GM19468 (cell line): Measurements from ENCODE around the gene PAFAH2.
A peak's percentile ranks its signal among the peaks of the same experiment; 100 is the strongest.

ENCODE experiments used
- ATAC-seq: cut with Tn5 transposase; IDR thresholded peaks from one replicate; pipeline ENCODE4 v1.9.1; 2021; ENCODE audit warnings: mild to moderate bottlenecking, moderate library complexity, moderate number of reproducible peaks; ENCODE audit not compliant: unreplicated experiment; ENCODE audit errors: extremely low read depth

Gene PAFAH2

GRCh38 chr1:25997828-25998761, at the start of gene PAFAH2:
Gene PAFAH2 (minus strand): TSS chr1:25998063. CDS start chr1:25990816, 7,247 bp downstream.
- ATAC-seq = peak; percentile 88

- no peak for ATAC-seq
Observed at GRCh38 chr1:26047278-26047874, 49.5 kb upstream of the PAFAH2 start.

GRCh38 chr1:26046246-26047095, 48.6 kb upstream of the PAFAH2 start:
- no peak for ATAC-seq

- no peak for ATAC-seq
Observed at GRCh38 chr1:26045722-26046245, 47.9 kb upstream of the PAFAH2 start, which contains the start of gene SLC30A2. Gene SLC30A2 (minus strand): TSS chr1:26046118. CDS start chr1:26045896, 222 bp downstream.

GRCh38 chr1:26044971-26045721, 47.3 kb upstream of the PAFAH2 start:
- ATAC-seq = no peak

- ATAC-seq = no peak
Observed at GRCh38 chr1:26044414-26044813, 46.6 kb upstream of the PAFAH2 start.

GRCh38 chr1:26043765-26044164, 45.9 kb upstream of the PAFAH2 start:
- no peak for ATAC-seq

GRCh38 chr1:26041978-26042377, 44.1 kb upstream of the PAFAH2 start:
- ATAC-seq = no peak

- no peak for ATAC-seq
Observed at GRCh38 chr1:26041401-26041800, 43.5 kb upstream of the PAFAH2 start.

- no peak for ATAC-seq
Observed at GRCh38 chr1:26038904-26039303, 41.0 kb upstream of the PAFAH2 start.

- ATAC-seq = no peak
Observed at GRCh38 chr1:26038477-26038876, 40.6 kb upstream of the PAFAH2 start.

GRCh38 chr1:26037904-26038303, 40.0 kb upstream of the PAFAH2 start:
- ATAC-seq = no peak

GRCh38 chr1:26036756-26037281, 39.0 kb upstream of the PAFAH2 start:
- ATAC-seq = no peak

GRCh38 chr1:26035959-26036755, 38.3 kb upstream of the PAFAH2 start:
- peak; percentile 51 for ATAC-seq

- ATAC-seq = peak; percentile 40
Observed at GRCh38 chr1:26035203-26035958, 37.5 kb upstream of the PAFAH2 start.

GRCh38 chr1:26034504-26035202, 36.8 kb upstream of the PAFAH2 start:
- no peak for ATAC-seq

GRCh38 chr1:26032656-26033357, 34.9 kb upstream of the PAFAH2 start:
- no peak for ATAC-seq
